NB4 (cell line): ENCODE results near the gene STAT6.
A peak's percentile ranks its signal among the peaks of the same experiment; 100 is the strongest.

Experiments used
- DNase-seq: peaks from one replicate; pipeline ENCODE4 v3.0.0; 2010; ENCODE audit warnings: low read depth
- H3K4me3 ChIP-seq: one replicate; pipeline ENCODE4 v1.5.1; 2011; ENCODE audit warnings: mild to moderate bottlenecking, low read depth, low read length, moderate library complexity
- CTCF ChIP-seq: IDR thresholded peaks from one replicate; pipeline ENCODE4 v1.5.1; 2012; ENCODE audit warnings: low read depth, low read length
- MAX ChIP-seq: IDR thresholded peaks from 2 replicates; pipeline ENCODE4 v1.6.1; 2011; ENCODE audit warnings: low read depth, low read length
- MYC ChIP-seq: IDR thresholded peaks from 2 replicates; pipeline ENCODE4 v1.6.1; 2011; ENCODE audit warnings: low read depth, low read length
- POLR2A ChIP-seq: IDR thresholded peaks from 2 replicates; pipeline ENCODE4 v1.6.1; 2011; ENCODE audit warnings: mild to moderate bottlenecking; ENCODE audit not compliant: insufficient read length; ENCODE audit errors: extremely low read depth

The STAT6 gene

GRCh38 chr12:57096099-57096572, 15.0 kb downstream of the STAT6 start:
- no peak for DNase-seq
- TF ChIP-seq MAX (no peak), POLR2A (no peak), MYC (no peak)
- H3K4me3 ChIP-seq = no peak overlapping the region

DNA sequence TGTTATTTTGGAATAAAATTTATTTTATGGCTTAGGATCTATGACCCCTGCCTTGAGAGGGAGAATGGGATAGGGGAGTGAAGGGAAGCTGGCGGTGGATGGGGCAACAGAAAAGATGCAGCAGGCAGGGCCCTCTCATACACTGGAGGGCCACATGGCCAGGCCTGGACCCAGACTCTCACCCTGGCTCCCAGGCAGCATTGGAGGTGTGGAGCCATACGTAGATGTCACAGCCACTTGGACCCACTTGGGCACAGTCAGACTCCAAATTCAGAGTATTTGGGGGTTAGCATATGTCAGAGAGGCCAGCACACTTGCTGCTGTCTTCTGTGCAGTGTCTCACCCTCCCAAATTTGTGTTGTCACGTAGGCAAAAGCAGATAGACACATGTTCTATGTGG, 15.7 kb downstream of the STAT6 start:
- H3K4me3 ChIP-seq = no peak overlapping the region
- no peak for TF ChIP-seq POLR2A
- no peak for TF ChIP-seq MYC
- no peak for TF ChIP-seq MAX
- TF ChIP-seq CTCF = no peak
- no peak for DNase-seq

- TF ChIP-seq MYC (no peak), CTCF (no peak), MAX (no peak), POLR2A (no peak)
- no peak overlapping the region for H3K4me3 ChIP-seq
- no peak for DNase-seq
Observed at GRCh38 chr12:57094208-57095160, 16.7 kb downstream of the STAT6 start.

- no peak for TF ChIP-seq MAX
- peak; percentile 75 for TF ChIP-seq CTCF
- peak; percentile 77 for DNase-seq
- no peak overlapping the region for H3K4me3 ChIP-seq
Observed at GRCh38 chr12:57093415-57094207, 17.6 kb downstream of the STAT6 start.

DNA sequence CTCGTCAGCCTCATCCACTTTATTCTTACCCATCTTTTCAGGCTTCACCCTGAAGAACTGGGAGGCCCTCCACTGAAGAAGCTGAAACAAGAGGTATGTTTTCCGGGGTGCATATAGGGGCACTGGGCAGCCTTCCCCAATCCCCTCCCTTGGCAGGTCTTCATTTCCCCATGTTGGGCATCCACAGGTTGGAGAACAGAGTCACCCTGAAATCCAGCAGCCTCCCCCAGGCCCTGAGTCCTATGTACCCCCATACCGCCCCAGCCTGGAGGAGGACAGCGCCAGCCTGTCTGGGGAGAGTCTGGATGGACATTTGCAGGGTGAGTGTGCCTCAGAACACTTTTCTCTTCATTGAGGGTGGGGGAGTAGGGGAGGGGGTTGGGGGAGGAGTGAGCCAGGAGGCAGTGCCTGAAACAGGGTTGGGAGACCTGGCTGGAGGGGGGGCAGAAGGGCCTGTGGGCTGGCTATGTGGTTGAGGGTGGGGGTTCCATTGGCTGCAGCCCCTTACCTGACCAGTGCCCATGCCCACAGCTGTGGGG, 18.2 kb downstream of the STAT6 start:
- no peak for DNase-seq
- H3K4me3 ChIP-seq = no peak overlapping the region
- TF ChIP-seq MAX (no peak), MYC (no peak), POLR2A (no peak), CTCF (no peak)

DNA sequence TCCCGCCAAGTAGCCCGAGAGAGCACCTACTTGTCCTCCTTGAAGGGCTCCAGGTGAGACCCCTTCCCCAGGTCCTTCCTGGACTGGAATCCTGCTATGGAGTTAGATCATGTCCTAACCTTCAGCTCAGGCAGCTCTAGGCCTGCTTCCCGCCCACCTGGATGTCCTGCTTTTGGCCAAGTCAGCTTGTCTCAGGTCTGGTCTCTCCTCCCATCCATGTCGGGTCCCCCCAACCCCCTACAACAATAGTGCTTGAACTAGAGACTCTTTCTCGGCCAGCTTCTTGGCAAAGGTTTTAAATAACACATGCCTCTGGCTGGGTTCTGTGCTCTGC, 18.7 kb downstream of the STAT6 start:
- no peak for DNase-seq
- no peak overlapping the region for H3K4me3 ChIP-seq
- TF ChIP-seq MAX = no peak
- TF ChIP-seq MYC = no peak
- no peak for TF ChIP-seq POLR2A
- TF ChIP-seq CTCF = no peak
